PC-3 (cell line): Measurements from ENCODE around the gene TEKTIP1.

Experiments used
- CTCF ChIP-seq: fragments of 300-600 bp; sonication (generic); conservative IDR thresholded peaks from 2 replicates; pipeline ENCODE4 v1.5.1; 2017; ENCODE audit warnings: antibody characterized with exemption, low read depth, mild to moderate bottlenecking, low read length
- EZH2 ChIP-seq: fragments of 300-600 bp; sonication (generic); IDR thresholded peaks from one replicate; pipeline ENCODE4 v1.6.1; 2017; ENCODE audit warnings: antibody characterized with exemption, mild to moderate bottlenecking, low read length; ENCODE audit not compliant: unreplicated experiment
- EZH2phosphoT487 ChIP-seq: fragments of 300-600 bp; sonication (generic); IDR thresholded peaks from 2 replicates; pipeline ENCODE4 v1.6.1; 2018; ENCODE audit warnings: mild to moderate bottlenecking, antibody characterized with exemption, low read length, borderline replicate concordance

GRCh38 chr19:3515891-3516422 is 23.0 kb upstream of the TEKTIP1 start:
- TF ChIP-seq CTCF (no peak), EZH2phosphoT487 (no peak), EZH2 (no peak)
